ENCODE data around the gene SPAG6. TPM values are rescaled to one million over a fixed set of nuclear protein-coding genes. Genes with fewer than 3 reads are reported as not detected.

The SPAG6 gene
- total RNA-seq, 4 donors from 2014 or later, result not detected

- no peaks in the 10 kb centered on the region for H3K9me3 ChIP-seq
- peak in 2 of 5 experiments; percentile 6 to 18 for TF ChIP-seq CTCF (IDR thresholded peaks at IDR 0.05)
- peak; percentile 84 to 93 for TF ChIP-seq POLR2A (IDR thresholded peaks at IDR 0.05)
- TF ChIP-seq EP300 (IDR thresholded peaks at IDR 0.05), result peak; percentile 6 to 97
- H3K4me1 ChIP-seq, result peaks cover 0 to 25% (median 17%) of the 10 kb centered on the region in 4 donors
- DNase-seq (ENCODE audit: low spot score in 2 of 2), result peak; percentile 81 to 86
- H3K4me3 ChIP-seq, result peak overlapping the region; percentile 60 to 84 (median 72)
- H3K27ac ChIP-seq, result peak overlapping the region; percentile 95 to 98 (median 96)
- H3K36me3 ChIP-seq, result no peaks in the 10 kb centered on the region
- H3K27me3 ChIP-seq, result no peaks in the 10 kb centered on the region
- WGBS, 2 donors, result 0 to 1% methylated on average over 58 to 84 of the region's 85 CpGs
Observed at GRCh38 chr10:22436893-22437619, 91.8 kb downstream of the SPAG6 start.

GRCh38 chr10:22437620-22438588 lies 92.6 kb downstream of the SPAG6 start:
- H3K36me3 ChIP-seq, result no peaks in the 10 kb centered on the region
- peak in 1 of 2 donors; percentile 18 for DNase-seq (ENCODE audit: low spot score in 2 of 2)
- TF ChIP-seq CTCF (IDR thresholded peaks at IDR 0.05) (no peak), POLR2A (IDR thresholded peaks at IDR 0.05) (no peak), EP300 (IDR thresholded peaks at IDR 0.05) (no peak)
- no peaks in the 10 kb centered on the region for H3K9me3 ChIP-seq
- peak overlapping the region; percentile 60 to 84 (median 72) for H3K4me3 ChIP-seq
- peak overlapping the region; percentile 95 to 98 (median 96) for H3K27ac ChIP-seq
- H3K4me1 ChIP-seq, result peaks cover 0 to 25% (median 17%) of the 10 kb centered on the region in 4 donors
- H3K27me3 ChIP-seq, result no peaks in the 10 kb centered on the region
- 4 to 6% methylated on average over 24 to 26 of the region's 27 CpGs for WGBS, 2 donors

- TF ChIP-seq POLR2A (IDR thresholded peaks at IDR 0.05) (no peak), CTCF (IDR thresholded peaks at IDR 0.05) (no peak), EP300 (IDR thresholded peaks at IDR 0.05) (no peak)
- DNase-seq (ENCODE audit: low spot score in 2 of 2), result no peak
- no peaks in the 10 kb centered on the region for H3K36me3 ChIP-seq
- peak overlapping the region in 3 of 4 donors; percentile 95 to 98 (median 97) for H3K27ac ChIP-seq
- H3K27me3 ChIP-seq, result no peaks in the 10 kb centered on the region
- peaks cover 0 to 27% (median 17%) of the 10 kb centered on the region in 4 donors for H3K4me1 ChIP-seq
- H3K9me3 ChIP-seq, result no peaks in the 10 kb centered on the region
- 75 to 77% methylated on average over 4 of the region's 4 CpGs for WGBS, 2 donors
- H3K4me3 ChIP-seq, result peak overlapping the region in 2 of 4 donors; percentile 62 to 83
Observed at GRCh38 chr10:22438711-22439110, 93.4 kb downstream of the SPAG6 start.

- Histone ChIP-seq H3K9me3 (no peaks in the 10 kb centered on the region), H3K27ac (no peak overlapping the region), H3K27me3 (no peaks in the 10 kb centered on the region), H3K36me3 (no peaks in the 10 kb centered on the region), H3K4me3 (no peak overlapping the region), H3K4me1 (peaks cover 0 to 17% (median 14%) of the 10 kb centered on the region in 4 donors)
- TF ChIP-seq POLR2A (IDR thresholded peaks at IDR 0.05) (no peak), EP300 (IDR thresholded peaks at IDR 0.05) (no peak), CTCF (IDR thresholded peaks at IDR 0.05) (no peak)
- DNase-seq (ENCODE audit: low spot score in 2 of 2), result no peak
Observed at GRCh38 chr10:22442063-22442462, 96.8 kb downstream of the SPAG6 start.

All from tibial nerve (tissue), 4 donors.